ENCODE results near the gene EOLA1.

GRCh38 chrX:149541521-149542047 lies 772 bp downstream of the EOLA1 start:
- TF ChIP-seq CTCF (IDR thresholded peaks at IDR 0.05): no peak
- TF ChIP-seq EZH2 (IDR thresholded peaks at IDR 0.05; ENCODE audit: borderline replicate concordance, insufficient read depth, low read depth, low read length, poor library complexity, severe bottlenecking): no peak
